Endothelial cell (in vitro differentiated cells): ENCODE results near the gene IL27RA. TPM values are rescaled to one million over a fixed set of nuclear protein-coding genes. Genes with fewer than 3 reads are reported as not detected.

Experiments used
- DNase-seq: peaks from one replicate; pipeline ENCODE4 v3.0.0; 2021; ENCODE audit warnings: low spot score
- H3K27ac Mint-ChIP-seq: one replicate; pipeline ENCODE4 v1.8.0; 2021; ENCODE audit warnings: mixed read lengths, inconsistent platforms; ENCODE audit not compliant: unreplicated experiment
- H3K27me3 Mint-ChIP-seq: one replicate; pipeline ENCODE4 v1.8.0; 2021; ENCODE audit warnings: mild to moderate bottlenecking, moderate library complexity, mixed read lengths, inconsistent platforms; ENCODE audit not compliant: unreplicated experiment
- H3K36me3 Mint-ChIP-seq: one replicate; pipeline ENCODE4 v1.8.0; 2021; ENCODE audit warnings: mild to moderate bottlenecking, low read depth, mixed read lengths, inconsistent platforms; ENCODE audit not compliant: unreplicated experiment
- H3K4me1 Mint-ChIP-seq: one replicate; pipeline ENCODE4 v1.8.0; 2021; ENCODE audit warnings: mild to moderate bottlenecking, mixed read lengths, inconsistent platforms; ENCODE audit not compliant: unreplicated experiment
- H3K4me3 Mint-ChIP-seq: one replicate; pipeline ENCODE4 v1.8.0; 2021; ENCODE audit warnings: mild to moderate bottlenecking, mixed read lengths, inconsistent platforms; ENCODE audit not compliant: unreplicated experiment
- H3K9me3 Mint-ChIP-seq: one replicate; pipeline ENCODE4 v1.8.0; 2021; ENCODE audit warnings: mixed read lengths, inconsistent platforms; ENCODE audit not compliant: unreplicated experiment
- total RNA-seq: library from RNA; stranded (reverse); fragmentation: NEBNext Ultra II Directional; extraction: Animal tissue kit (Norgen Biotek cat#: 25700); gene quantifications from one replicate; pipeline ENCODE4 v1.2.1, GENCODE V29; 2021; ENCODE audit not compliant: unreplicated experiment
- TF ChIP-seq, protein P1 (sequence below): fragments of 200-600 bp; sonication (generic); IDR thresholded peaks from one replicate; pipeline ENCODE4 v1.5.0; 2021; ENCODE audit warnings: antibody characterized with exemption; ENCODE audit not compliant: unreplicated experiment

The IL27RA gene
- total RNA-seq, 1 donor from 2014 or later = 6.3 TPM

DNA sequence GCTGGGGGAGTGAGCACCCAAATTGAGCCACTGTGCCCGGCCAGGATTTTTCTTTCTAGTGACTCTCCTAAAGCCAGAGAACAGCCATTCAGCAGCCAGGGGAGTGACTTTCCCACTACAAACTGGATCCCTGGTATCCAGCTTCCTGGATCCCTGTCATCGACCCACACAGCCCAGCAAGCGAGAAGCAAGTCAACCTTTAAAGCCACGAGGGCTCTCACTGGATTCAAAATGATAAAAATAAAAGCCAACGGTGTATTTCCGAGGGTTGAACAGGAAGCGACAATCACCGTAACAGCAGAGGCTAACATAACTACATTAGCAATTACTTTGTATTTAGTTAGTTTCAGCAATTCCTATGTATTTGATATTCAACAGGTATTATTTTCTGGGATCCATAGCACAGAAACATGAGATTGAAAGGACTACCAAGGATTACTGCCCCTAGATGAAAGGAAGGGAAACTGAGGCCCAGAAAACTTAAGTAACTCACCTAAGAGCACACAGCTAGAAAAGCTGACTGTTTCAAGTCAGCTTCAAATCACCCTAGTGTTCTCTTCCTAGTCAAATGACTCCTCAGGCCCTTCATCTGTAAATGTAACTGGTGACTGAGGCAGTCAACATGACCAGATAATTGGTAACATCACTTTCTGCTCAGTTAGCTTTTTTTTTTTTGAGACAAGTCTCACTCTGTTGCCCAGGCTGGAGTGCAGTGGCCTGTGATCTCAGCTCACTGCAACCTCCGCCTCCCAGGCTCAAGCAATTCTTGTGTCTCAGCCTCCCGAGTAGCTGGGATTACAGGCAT lies 28.1 kb upstream of the IL27RA start:
- Mint-ChIP-seq H3K4me3 (no peak overlapping the region), H3K36me3 (peaks cover 12% of the 10 kb centered on the region), H3K4me1 (peaks cover 5% of the 10 kb centered on the region), H3K27ac (no peak overlapping the region), H3K9me3 (no peaks in the 10 kb centered on the region), H3K27me3 (peaks cover 22% of the 10 kb centered on the region)
- DNase-seq = no peak
- TF ChIP-seq, protein P1, sequence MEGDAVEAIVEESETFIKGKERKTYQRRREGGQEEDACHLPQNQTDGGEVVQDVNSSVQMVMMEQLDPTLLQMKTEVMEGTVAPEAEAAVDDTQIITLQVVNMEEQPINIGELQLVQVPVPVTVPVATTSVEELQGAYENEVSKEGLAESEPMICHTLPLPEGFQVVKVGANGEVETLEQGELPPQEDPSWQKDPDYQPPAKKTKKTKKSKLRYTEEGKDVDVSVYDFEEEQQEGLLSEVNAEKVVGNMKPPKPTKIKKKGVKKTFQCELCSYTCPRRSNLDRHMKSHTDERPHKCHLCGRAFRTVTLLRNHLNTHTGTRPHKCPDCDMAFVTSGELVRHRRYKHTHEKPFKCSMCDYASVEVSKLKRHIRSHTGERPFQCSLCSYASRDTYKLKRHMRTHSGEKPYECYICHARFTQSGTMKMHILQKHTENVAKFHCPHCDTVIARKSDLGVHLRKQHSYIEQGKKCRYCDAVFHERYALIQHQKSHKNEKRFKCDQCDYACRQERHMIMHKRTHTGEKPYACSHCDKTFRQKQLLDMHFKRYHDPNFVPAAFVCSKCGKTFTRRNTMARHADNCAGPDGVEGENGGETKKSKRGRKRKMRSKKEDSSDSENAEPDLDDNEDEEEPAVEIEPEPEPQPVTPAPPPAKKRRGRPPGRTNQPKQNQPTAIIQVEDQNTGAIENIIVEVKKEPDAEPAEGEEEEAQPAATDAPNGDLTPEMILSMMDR = no peak

GRCh38 chr19:14004619-14005348 lies 26.8 kb upstream of the IL27RA start:
- H3K27ac Mint-ChIP-seq = peak overlapping the region; percentile 89
- H3K4me1 Mint-ChIP-seq = peaks cover 8% of the 10 kb centered on the region
- H3K27me3 Mint-ChIP-seq = peaks cover 24% of the 10 kb centered on the region
- no peak for DNase-seq
- TF ChIP-seq, protein P1 = no peak
- H3K4me3 Mint-ChIP-seq = peak overlapping the region; percentile 88
- H3K36me3 Mint-ChIP-seq = peaks cover 4% of the 10 kb centered on the region
- H3K9me3 Mint-ChIP-seq = no peaks in the 10 kb centered on the region

GRCh38 chr19:14005349-14006084 lies 26.0 kb upstream of the IL27RA start:
- peak; percentile 96 for DNase-seq

GRCh38 chr19:14006085-14006765 lies 25.3 kb upstream of the IL27RA start, which contains the start of gene RFX1:
Gene RFX1, minus strand, starts transcription at chr19:14006320. Its CDS starts 12,477 bp downstream, at chr19:13993843.
- peak within 1 kb of the TSS; percentile 100 for H3K27ac Mint-ChIP-seq
- H3K9me3 Mint-ChIP-seq = no peaks in the 10 kb centered on the region
- peak within 1 kb of the TSS; percentile 95 for H3K4me3 Mint-ChIP-seq
- H3K27me3 Mint-ChIP-seq = peaks cover 20% of the 10 kb centered on the region
- H3K36me3 Mint-ChIP-seq = peaks cover 4% of the 10 kb centered on the region
- DNase-seq = peak; percentile 100
- TF ChIP-seq, protein P1 = no peak
- H3K4me1 Mint-ChIP-seq = peaks cover 8% of the 10 kb centered on the region

More at GRCh38 chr19:14005349-14006084, 26.0 kb upstream of the IL27RA start:
- Mint-ChIP-seq H3K9me3 (no peaks in the 10 kb centered on the region), H3K27me3 (peaks cover 21% of the 10 kb centered on the region), H3K36me3 (peaks cover 4% of the 10 kb centered on the region), H3K4me3 (peak overlapping the region; percentile 95), H3K4me1 (peaks cover 8% of the 10 kb centered on the region), H3K27ac (peak overlapping the region; percentile 89)
- TF ChIP-seq, protein P1 = no peak
